Progenitor cell of endocrine pancreas (in vitro differentiated cells): ENCODE measurements around the gene FER. TPM values are rescaled to one million over a fixed set of nuclear protein-coding genes. Genes with fewer than 3 reads are reported as not detected.
A peak's percentile ranks its signal among the peaks of the same experiment; 100 is the strongest.

Source experiments
- DNase-seq: peaks from one replicate; pipeline ENCODE4 v3.0.0; 2021; ENCODE audit warnings: low spot score; ENCODE audit not compliant: unreplicated experiment
- H3K27ac Mint-ChIP-seq: 2 replicates; pipeline ENCODE4 v1.8.0; 2021; ENCODE audit warnings: mild to moderate bottlenecking, moderate library complexity, mixed read lengths
- H3K27me3 Mint-ChIP-seq: 2 replicates; pipeline ENCODE4 v1.8.0; 2021; ENCODE audit warnings: mixed read lengths
- H3K36me3 Mint-ChIP-seq: 2 replicates; pipeline ENCODE4 v1.8.0; 2022; ENCODE audit warnings: mixed read lengths; ENCODE audit not compliant: insufficient read depth
- H3K4me1 Mint-ChIP-seq: 2 replicates; pipeline ENCODE4 v1.8.0; 2021; ENCODE audit warnings: low read depth, mixed read lengths
- H3K4me3 Mint-ChIP-seq: 2 replicates; pipeline ENCODE4 v1.8.0; 2021; ENCODE audit warnings: low read depth, mild to moderate bottlenecking, moderate library complexity, mixed read lengths
- H3K9me3 Mint-ChIP-seq: 2 replicates; pipeline ENCODE4 v1.8.0; 2021; ENCODE audit warnings: low read depth, mixed read lengths
- CTCF ChIP-seq: fragments of 200-600 bp; sonication (generic); IDR thresholded peaks from one replicate; pipeline ENCODE4 v1.5.0; 2021; ENCODE audit warnings: antibody characterized with exemption, mild to moderate bottlenecking; ENCODE audit not compliant: unreplicated experiment
- total RNA-seq: library from RNA; stranded (reverse); gene quantifications from 2 replicates; pipeline ENCODE4 v1.2.1, GENCODE V29; 2021

Gene FER
- total RNA-seq, 1 donor from 2014 or later, result 34.8 TPM

- TF ChIP-seq CTCF, result no peak
- Mint-ChIP-seq H3K27me3 (no peaks in the 10 kb centered on the region), H3K36me3 (no peaks in the 10 kb centered on the region), H3K4me3 (no peak overlapping the region), H3K9me3 (no peaks in the 10 kb centered on the region), H3K4me1 (peaks cover 7% of the 10 kb centered on the region), H3K27ac (no peak overlapping the region)
- no peak for DNase-seq
These were observed 10.8 kb upstream of the FER start for GRCh38 chr5:108736855-108737254.

DNA sequence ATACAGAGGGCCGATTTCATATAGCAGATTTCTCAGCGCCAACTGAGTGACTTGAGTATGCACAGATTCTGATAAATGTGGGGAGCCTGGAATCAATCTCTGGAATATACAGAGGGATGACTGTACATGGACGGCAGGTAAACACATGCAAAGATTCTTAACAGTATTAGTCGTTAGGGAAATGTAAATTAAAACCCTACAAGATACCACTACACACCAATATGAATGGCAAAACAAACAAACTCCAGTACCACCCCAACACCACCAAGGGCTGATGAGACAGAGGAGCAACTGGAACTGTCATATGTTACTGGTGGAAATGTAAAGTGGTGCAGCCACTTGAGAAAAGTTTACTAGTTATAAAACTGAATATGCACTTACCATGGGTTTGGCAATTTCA lies 8.3 kb upstream of the FER start:
- Mint-ChIP-seq H3K4me3 (no peak overlapping the region), H3K27ac (no peak overlapping the region), H3K4me1 (peaks cover 25% of the 10 kb centered on the region), H3K27me3 (no peaks in the 10 kb centered on the region), H3K9me3 (peaks cover 5% of the 10 kb centered on the region), H3K36me3 (no peaks in the 10 kb centered on the region)
- TF ChIP-seq CTCF, result no peak
- no peak for DNase-seq

- Mint-ChIP-seq H3K27ac (no peak overlapping the region), H3K4me3 (no peak overlapping the region), H3K9me3 (peaks cover 5% of the 10 kb centered on the region), H3K36me3 (no peaks in the 10 kb centered on the region), H3K27me3 (no peaks in the 10 kb centered on the region), H3K4me1 (peaks cover 25% of the 10 kb centered on the region)
- no peak for TF ChIP-seq CTCF
- DNase-seq, result no peak
These were observed 7.8 kb upstream of the FER start for GRCh38 chr5:108739906-108740305.

- no peak for TF ChIP-seq CTCF
- Mint-ChIP-seq H3K27ac (peak overlapping the region; percentile 91), H3K4me1 (peaks cover 28% of the 10 kb centered on the region)
These were observed 4.4 kb upstream of the FER start for GRCh38 chr5:108743319-108743718.

GRCh38 chr5:108743846-108744245 lies 3.9 kb upstream of the FER start:
- TF ChIP-seq CTCF, result no peak
- Mint-ChIP-seq H3K9me3 (peaks cover 5% of the 10 kb centered on the region), H3K27ac (peak overlapping the region; percentile 91)

More at GRCh38 chr5:108743319-108743718, 4.4 kb upstream of the FER start:
- no peak overlapping the region for H3K4me3 Mint-ChIP-seq
- no peaks in the 10 kb centered on the region for H3K36me3 Mint-ChIP-seq
- no peak for DNase-seq
- H3K27me3 Mint-ChIP-seq, result no peaks in the 10 kb centered on the region
- peaks cover 5% of the 10 kb centered on the region for H3K9me3 Mint-ChIP-seq

More at GRCh38 chr5:108743846-108744245, 3.9 kb upstream of the FER start:
- Mint-ChIP-seq H3K27me3 (no peaks in the 10 kb centered on the region), H3K4me1 (peaks cover 28% of the 10 kb centered on the region), H3K4me3 (no peak overlapping the region), H3K36me3 (no peaks in the 10 kb centered on the region)
- DNase-seq, result no peak
